H9 (cell line): ENCODE results near the gene TMEM97. TPM values are rescaled to one million over a fixed set of nuclear protein-coding genes. Genes with fewer than 3 reads are reported as not detected.

Source experiments
- DNase-seq: peaks from one replicate; pipeline ENCODE4 v3.0.0-alpha.2; 2017
- H2AFZ ChIP-seq: one replicate; pipeline ENCODE4 v1.6.1; 2013; ENCODE audit warnings: mild to moderate bottlenecking, low read length, control low read depth, moderate library complexity
- H2AK5ac ChIP-seq: 2 replicates; pipeline ENCODE4 v1.6.1; 2013; ENCODE audit warnings: low read length, control low read depth, mixed read lengths; ENCODE audit not compliant: insufficient read length
- H2BK120ac ChIP-seq: one replicate; pipeline ENCODE4 v1.6.1; 2013; ENCODE audit warnings: low read depth, mild to moderate bottlenecking, low read length, control low read depth, inconsistent platforms; ENCODE audit not compliant: poor library complexity, severe bottlenecking
- H2BK12ac ChIP-seq: 2 replicates; pipeline ENCODE4 v1.6.1; 2013; ENCODE audit warnings: low read length, control low read depth, mixed read lengths, low read depth; ENCODE audit not compliant: insufficient read length
- H2BK15ac ChIP-seq: 2 replicates; pipeline ENCODE4 v1.6.1; 2013; ENCODE audit warnings: low read depth, low read length, control low read depth
- H2BK20ac ChIP-seq: one replicate; pipeline ENCODE4 v1.6.1; 2013; ENCODE audit warnings: low read depth, mild to moderate bottlenecking, low read length, control low read depth, inconsistent platforms; ENCODE audit not compliant: poor library complexity, severe bottlenecking
- H2BK5ac ChIP-seq: 2 replicates; pipeline ENCODE4 v1.6.1; 2013; ENCODE audit warnings: low read length, control low read depth, mixed read lengths; ENCODE audit not compliant: insufficient read length
- H3K14ac ChIP-seq: 2 replicates; pipeline ENCODE4 v1.6.1; 2013; ENCODE audit warnings: low read length, control low read depth; ENCODE audit not compliant: insufficient read depth
- H3K18ac ChIP-seq: 2 replicates; pipeline ENCODE4 v1.6.1; 2013; ENCODE audit warnings: low read depth, mild to moderate bottlenecking, mixed read lengths, low read length, control low read depth; ENCODE audit not compliant: insufficient read length
- H3K23ac ChIP-seq: 2 replicates; pipeline ENCODE4 v1.6.1; 2013; ENCODE audit warnings: low read length, control low read depth, mixed read lengths, low read depth; ENCODE audit not compliant: insufficient read length
- H3K23me2 ChIP-seq: 2 replicates; pipeline ENCODE4 v1.6.1; 2013; ENCODE audit warnings: low read depth, mild to moderate bottlenecking, mixed read lengths, low read length, control low read depth; ENCODE audit not compliant: insufficient read length, poor library complexity, severe bottlenecking
- H3K27ac ChIP-seq: 2 replicates; pipeline ENCODE4 v1.5.1; 2013; ENCODE audit warnings: low read length, control low read depth, mixed read lengths, low read depth; ENCODE audit not compliant: insufficient read length
- H3K27me3 ChIP-seq: 2 replicates; pipeline ENCODE4 v1.6.1; 2013; ENCODE audit warnings: low read length, control low read depth, inconsistent platforms; ENCODE audit not compliant: insufficient read depth
- H3K4ac ChIP-seq: 2 replicates; pipeline ENCODE4 v1.6.1; 2013; ENCODE audit warnings: low read depth, mild to moderate bottlenecking, control low read depth, inconsistent platforms, low read length, moderate library complexity
- H3K4me1 ChIP-seq: 2 replicates; pipeline ENCODE4 v1.6.1; 2013; ENCODE audit warnings: low read length, control low read depth, inconsistent platforms; ENCODE audit not compliant: insufficient read depth
- H3K4me2 ChIP-seq: 2 replicates; pipeline ENCODE4 v1.6.1; 2013; ENCODE audit warnings: low read length, control low read depth, mixed read lengths; ENCODE audit not compliant: insufficient read length, insufficient read depth
- H3K56ac ChIP-seq: 2 replicates; pipeline ENCODE4 v1.6.1; 2013; ENCODE audit warnings: low read depth, mild to moderate bottlenecking, mixed read lengths, low read length, control low read depth; ENCODE audit not compliant: insufficient read length
- H3K79me1 ChIP-seq: 2 replicates; pipeline ENCODE4 v1.6.1; 2013; ENCODE audit warnings: low read depth, mild to moderate bottlenecking, moderate library complexity, low read length, control low read depth, inconsistent platforms; ENCODE audit not compliant: insufficient read depth, poor library complexity, severe bottlenecking
- H3K79me2 ChIP-seq: 2 replicates; pipeline ENCODE4 v1.6.1; 2013; ENCODE audit warnings: low read length, control low read depth, inconsistent platforms; ENCODE audit not compliant: insufficient read depth
- H3K9ac ChIP-seq: 2 replicates; pipeline ENCODE4 v1.6.1; 2013; ENCODE audit warnings: low read length, control low read depth, mixed read lengths; ENCODE audit not compliant: insufficient read length; ENCODE audit errors: extremely low read depth
- H3K9me3 ChIP-seq: one replicate; pipeline ENCODE4 v1.6.1; 2013; ENCODE audit warnings: low read depth, low read length, inconsistent platforms; ENCODE audit not compliant: control insufficient read depth
- H3T11ph ChIP-seq: one replicate; pipeline ENCODE4 v1.6.1; 2013; ENCODE audit warnings: mild to moderate bottlenecking, low read length, control low read depth, inconsistent platforms
- H4K20me1 ChIP-seq: one replicate; pipeline ENCODE4 v1.6.1; 2013; ENCODE audit not compliant: control insufficient read depth, insufficient read length, insufficient read depth
- H4K5ac ChIP-seq: 2 replicates; pipeline ENCODE4 v1.6.1; 2013; ENCODE audit warnings: low read depth, mild to moderate bottlenecking, mixed read lengths, low read length, control low read depth; ENCODE audit not compliant: insufficient read length
- H4K8ac ChIP-seq: replicated peaks from 2 replicates; pipeline ENCODE4 v1.6.1; 2013; ENCODE audit warnings: low read length, control low read depth, mixed read lengths, low read depth; ENCODE audit not compliant: insufficient read length
- H4K91ac ChIP-seq: 2 replicates; pipeline ENCODE4 v1.6.1; 2013; ENCODE audit warnings: low read depth, mild to moderate bottlenecking, moderate library complexity, mixed read lengths, low read length, control low read depth; ENCODE audit not compliant: insufficient read length
- H3K27ac Mint-ChIP-seq, 3 experiments: 2 replicates in 2 of 3; 3 replicates in 1 of 3; pipeline ENCODE4 v1.8.0; 2020 to 2021; ENCODE audit warnings: mixed read lengths in 3 of 3, mild to moderate bottlenecking in 1 of 3, moderate library complexity in 1 of 3
- H3K27me3 Mint-ChIP-seq: 2 replicates; pipeline ENCODE4 v1.8.0; 2021; ENCODE audit warnings: low read depth, mild to moderate bottlenecking, moderate library complexity, mixed read lengths
- H3K36me3 Mint-ChIP-seq, 3 experiments: 2 replicates in 2 of 3; 3 replicates in 1 of 3; pipeline ENCODE4 v1.8.0; 2020 to 2021; ENCODE audit warnings: low read depth in 3 of 3, mixed read lengths in 3 of 3; ENCODE audit not compliant: insufficient read depth in 1 of 3
- H3K4me1 Mint-ChIP-seq, 2 experiments: 2 replicates each; pipeline ENCODE4 v1.8.0; 2020; ENCODE audit warnings: mixed read lengths in 2 of 2
- H3K4me3 Mint-ChIP-seq, 2 experiments: 2 replicates in 1 of 2; 3 replicates in 1 of 2; pipeline ENCODE4 v1.8.0; 2020 to 2021; ENCODE audit warnings: mild to moderate bottlenecking in 2 of 2, mixed read lengths in 2 of 2, moderate library complexity in 1 of 2
- H3K9me3 Mint-ChIP-seq, 2 experiments: 2 replicates in 1 of 2; 3 replicates in 1 of 2; pipeline ENCODE4 v1.8.0; 2020; ENCODE audit warnings: mild to moderate bottlenecking in 2 of 2, mixed read lengths in 2 of 2, moderate library complexity in 1 of 2
- CTCF ChIP-seq: fragments of 200-600 bp; sonication (generic); conservative IDR thresholded peaks from 3 replicates; pipeline ENCODE4 v1.8.0; 2021; ENCODE audit warnings: antibody characterized with exemption, mild to moderate bottlenecking
- WGBS: extraction: QIAGEN DNeasy Blood & Tissue Kit; methylation state at CpG from one replicate; pipeline ENCODE4 v1.1.7; 2013; ENCODE audit warnings: missing lambda C conversion rate, low lambda C conversion rate, mixed read lengths; ENCODE audit not compliant: insufficient read length; ENCODE audit errors: extremely low coverage; 5-methylcytosine and 5-hydroxymethylcytosine counted together
- total RNA-seq: library from RNA; stranded (reverse); gene quantifications from 2 replicates; pipeline ENCODE4 v1.2.1, GENCODE V29; 2021

The TMEM97 gene
- total RNA-seq, 1 experiment from 2014 or later, result 116 TPM

- no peak overlapping the region for H3K23ac ChIP-seq
- H3K79me1 ChIP-seq, result no peaks in the 10 kb centered on the region
- no peak overlapping the region for H2BK120ac ChIP-seq
- H3K27me3 ChIP-seq, result no peaks in the 10 kb centered on the region
- H3T11ph ChIP-seq, result no peak overlapping the region
- no peak overlapping the region for H2BK15ac ChIP-seq
- no peak overlapping the region for H2BK20ac ChIP-seq
- no peaks in the 10 kb centered on the region for H4K20me1 ChIP-seq
- no peak overlapping the region for H3K4me3 Mint-ChIP-seq
- DNase-seq, result no peak
- H3K23me2 ChIP-seq, result peaks cover 13% of the 10 kb centered on the region
- H3K4me1 ChIP-seq, result peaks cover 9% of the 10 kb centered on the region; the same call in 1 of the 2 replicates
- no peak overlapping the region for H4K5ac ChIP-seq
- no peaks in the 10 kb centered on the region for H3K27me3 Mint-ChIP-seq
- H3K36me3 Mint-ChIP-seq, result peaks cover 7 to 43% (median 38%) of the 10 kb centered on the region in 3 experiments; a peak in 5 of 7 replicates
- no peak for TF ChIP-seq CTCF
- no peak overlapping the region for H3K56ac ChIP-seq
- H3K79me2 ChIP-seq, result no peaks in the 10 kb centered on the region; the same call in 1 of the 2 replicates
- H4K8ac ChIP-seq, result no peak overlapping the region
- no peak overlapping the region for H3K9ac ChIP-seq
- no peak overlapping the region for H3K14ac ChIP-seq
- no peak overlapping the region for H2AK5ac ChIP-seq
- H3K9me3 Mint-ChIP-seq, result no peaks in the 10 kb centered on the region; a peak in 1 of 5 replicates
- no peak overlapping the region for H3K4me2 ChIP-seq
- H3K4me1 Mint-ChIP-seq, result peaks cover 13 to 16% of the 10 kb centered on the region in 2 experiments
- H2AFZ ChIP-seq, result no peak overlapping the region
- H2BK5ac ChIP-seq, result no peak overlapping the region
- H3K27ac ChIP-seq, result no peak overlapping the region
- H3K27ac Mint-ChIP-seq, result no peak overlapping the region
- H3K4ac ChIP-seq, result no peak overlapping the region
- no peak overlapping the region for H2BK12ac ChIP-seq
- WGBS, result no CpG with 5 or more reads among the region's 15 CpGs
- no peak overlapping the region for H4K91ac ChIP-seq
- H3K9me3 ChIP-seq, result no peaks in the 10 kb centered on the region
- no peak overlapping the region for H3K18ac ChIP-seq
These were observed 20.4 kb downstream of the TMEM97 start for GRCh38 chr17:28339431-28339830.
